ENCODE data around the gene RGS10. TPM values are rescaled to one million over a fixed set of nuclear protein-coding genes. Genes with fewer than 3 reads are reported as not detected.

RGS10 gene
- total and polyA plus RNA-seq, 2 experiments from 2014 or later: 16.8 to 26.8 TPM

GRCh38 chr10:119478111-119478802 lies 64.3 kb downstream of the RGS10 start (continued):
- TF ChIP-seq NANOG (IDR thresholded peaks at IDR 0.05; ENCODE audit: borderline replicate concordance) (no peak), CTCF (conservative IDR thresholded peaks at IDR 0.05; ENCODE audit: low read depth in 2 of 2) (no peak), ZNF114 (CRISPR knock-in tag; IDR thresholded peaks at IDR 0.05) (no peak), JUNB (IDR thresholded peaks at IDR 0.05; ENCODE audit: unreplicated experiment) (no peak)

- Histone ChIP-seq H3K4me3 (no peak overlapping the region), H3K79me2 (replicated peaks; ENCODE audit: insufficient read depth) (no peaks in the 10 kb centered on the region), H3K4me2 (no peak overlapping the region), H4K20me1 (replicated peaks; ENCODE audit: insufficient read depth) (no peaks in the 10 kb centered on the region), H3F3A (replicated peaks; ENCODE audit: low read depth) (no peaks in the 10 kb centered on the region), H3K4me1 (ENCODE audit: insufficient read depth) (peaks cover 6% of the 10 kb centered on the region; the same call in 1 of the 2 replicates), H3K27ac (ENCODE audit: low read depth) (no peak overlapping the region), H3K9me2 (ENCODE audit: insufficient read depth) (no peaks in the 10 kb centered on the region), H3K36me3 (ENCODE audit: insufficient read depth) (no peaks in the 10 kb centered on the region), H2AFZ (no peak overlapping the region), H3K27me3 (ENCODE audit: insufficient read depth) (peaks cover 41% of the 10 kb centered on the region)
- Mint-ChIP-seq H3K4me1 (peaks cover 20% of the 10 kb centered on the region; the same call in 2 of the 3 replicates), H3K4me3 (no peak overlapping the region), H3K27ac (no peak overlapping the region), H3K36me3 (ENCODE audit: low read depth) (no peaks in the 10 kb centered on the region), H3K9me3 (peaks cover 7% of the 10 kb centered on the region; the same call in 2 of the 3 replicates), H3K27me3 (ENCODE audit: insufficient read depth, low read depth, poor library complexity) (peaks cover 68% of the 10 kb centered on the region)
- TF ChIP-seq POLR2AphosphoS5 (IDR thresholded peaks at IDR 0.05; ENCODE audit: low read depth): no peak
- no peak for TF ChIP-seq NANOG (IDR thresholded peaks at IDR 0.05; ENCODE audit: borderline replicate concordance)
- no peak for TF ChIP-seq STAT1 (IDR thresholded peaks at IDR 0.05; ENCODE audit: unreplicated experiment)
- no peak for TF ChIP-seq ZNF462 (CRISPR knock-in tag; IDR thresholded peaks at IDR 0.05)
- TF ChIP-seq CREB1 (CRISPR knock-in tag; IDR thresholded peaks at IDR 0.05; ENCODE audit: low read depth): no peak
- ATAC-seq (no peak), DNase-seq (ENCODE audit: low spot score) (no peak)
These were observed 65.1 kb downstream of the RGS10 start for GRCh38 chr10:119477444-119477843.
